Calu3 (cell line): ENCODE results near the gene CPT1C. TPM values are rescaled to one million over a fixed set of nuclear protein-coding genes. Genes with fewer than 3 reads are reported as not detected.

Experiments used
- BruUV-seq: library from RNA; stranded (reverse); fragments of 400-500 nt; replicated peaks from 2 replicates; lab custom pipeline; 2021; lab: Mats Ljungman, UMichigan
- CTCF ChIA-PET: fragments of 300-600 bp; sonication (Branson Sonifier 250); formaldehyde crosslinking; loops from one replicate; lab custom pipeline; 2022; ENCODE audit warnings: antibody characterized with exemption; lab: Charles Lee
- DNase-seq: peaks from one replicate; pipeline ENCODE4 v3.0.0; 2022
- H3K27ac Mint-ChIP-seq: one replicate; pipeline ENCODE4 v1.8.0; 2022; ENCODE audit warnings: mixed read lengths; ENCODE audit not compliant: unreplicated experiment
- H3K27me3 Mint-ChIP-seq: one replicate; pipeline ENCODE4 v1.8.0; 2022; ENCODE audit warnings: mixed read lengths; ENCODE audit not compliant: unreplicated experiment
- H3K36me3 Mint-ChIP-seq: one replicate; pipeline ENCODE4 v1.8.0; 2022; ENCODE audit warnings: mild to moderate bottlenecking, moderate library complexity, mixed read lengths; ENCODE audit not compliant: insufficient read depth, unreplicated experiment
- H3K4me1 Mint-ChIP-seq: one replicate; pipeline ENCODE4 v1.8.0; 2022; ENCODE audit warnings: mild to moderate bottlenecking, low read depth, mixed read lengths; ENCODE audit not compliant: unreplicated experiment
- H3K4me3 Mint-ChIP-seq: one replicate; pipeline ENCODE4 v1.8.0; 2022; ENCODE audit warnings: mild to moderate bottlenecking, low read depth, moderate library complexity, mixed read lengths; ENCODE audit not compliant: unreplicated experiment
- H3K9me3 Mint-ChIP-seq: one replicate; pipeline ENCODE4 v1.8.0; 2022; ENCODE audit warnings: low read depth, mixed read lengths; ENCODE audit not compliant: unreplicated experiment
- CTCF ChIP-seq: fragments of 200-600 bp; IDR thresholded peaks from one replicate; pipeline ENCODE4 v1.8.0; 2022; ENCODE audit warnings: antibody characterized with exemption; ENCODE audit not compliant: unreplicated experiment
- intact Hi-C: fragments of 100-400 bp; cut with micrococcal nuclease; formaldehyde crosslinking; loops from one replicate; pipeline ENCODE4 v1.10.0; 2022; ENCODE audit not compliant: unreplicated experiment
- total RNA-seq: library from RNA; stranded (reverse); gene quantifications from 2 replicates; pipeline ENCODE4 v1.2.3, GENCODE V29; 2022

CPT1C gene
- total RNA-seq, 1 experiment from 2014 or later, result 0.57 TPM

DNA sequence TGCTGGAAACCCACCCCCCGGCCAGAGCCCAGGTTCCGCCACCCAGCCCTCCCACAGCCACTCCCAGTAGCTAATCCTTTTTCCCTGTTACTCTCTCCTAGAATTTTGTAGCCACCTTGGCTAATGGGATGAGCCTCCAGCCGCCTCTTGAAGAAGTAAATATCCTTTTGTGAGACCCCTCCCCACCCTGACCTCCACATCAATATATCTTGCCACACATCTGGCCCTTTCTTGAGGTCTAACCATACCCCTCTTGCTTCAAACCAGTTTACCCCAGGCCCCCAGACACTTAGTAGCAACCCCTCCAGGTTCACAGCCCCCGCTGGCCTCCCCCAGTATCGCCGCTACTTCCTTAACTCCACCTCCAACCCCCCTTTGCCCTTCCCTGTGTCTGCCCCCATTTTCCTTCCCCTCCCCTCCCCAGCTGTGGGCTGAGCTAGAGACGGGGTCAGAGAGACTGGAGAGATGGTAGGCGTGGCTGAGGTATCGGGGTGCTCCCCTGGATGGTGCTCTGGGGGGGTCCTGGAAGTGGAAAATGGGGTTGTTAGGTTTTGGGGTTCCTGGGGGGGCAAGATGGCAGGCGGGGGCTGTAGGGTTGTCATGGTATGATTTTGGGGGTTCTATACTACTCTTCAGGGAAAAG is 11.0 kb upstream of the CPT1C start:
- Mint-ChIP-seq H3K36me3 (peaks cover 89% of the 10 kb centered on the region), H3K4me3 (peak overlapping the region; percentile 89), H3K27ac (peak overlapping the region; percentile 42), H3K9me3 (no peaks in the 10 kb centered on the region), H3K27me3 (no peaks in the 10 kb centered on the region), H3K4me1 (peaks cover 19% of the 10 kb centered on the region)
- no peak for TF ChIP-seq CTCF
- DNase-seq, result no peak
- CTCF ChIA-PET, result interaction anchor here (0.6 to 0.9 kb wide), 2 partner anchors 87 to 102 kb away, joined by 3 read pairs; no protein-coding TSS in a partner anchor
- BruUV-seq, result no TSS peak
- intact Hi-C loops, result loop anchor here (5.0 kb wide), 1 partner anchor 108 kb away; no protein-coding TSS in a partner anchor

DNA sequence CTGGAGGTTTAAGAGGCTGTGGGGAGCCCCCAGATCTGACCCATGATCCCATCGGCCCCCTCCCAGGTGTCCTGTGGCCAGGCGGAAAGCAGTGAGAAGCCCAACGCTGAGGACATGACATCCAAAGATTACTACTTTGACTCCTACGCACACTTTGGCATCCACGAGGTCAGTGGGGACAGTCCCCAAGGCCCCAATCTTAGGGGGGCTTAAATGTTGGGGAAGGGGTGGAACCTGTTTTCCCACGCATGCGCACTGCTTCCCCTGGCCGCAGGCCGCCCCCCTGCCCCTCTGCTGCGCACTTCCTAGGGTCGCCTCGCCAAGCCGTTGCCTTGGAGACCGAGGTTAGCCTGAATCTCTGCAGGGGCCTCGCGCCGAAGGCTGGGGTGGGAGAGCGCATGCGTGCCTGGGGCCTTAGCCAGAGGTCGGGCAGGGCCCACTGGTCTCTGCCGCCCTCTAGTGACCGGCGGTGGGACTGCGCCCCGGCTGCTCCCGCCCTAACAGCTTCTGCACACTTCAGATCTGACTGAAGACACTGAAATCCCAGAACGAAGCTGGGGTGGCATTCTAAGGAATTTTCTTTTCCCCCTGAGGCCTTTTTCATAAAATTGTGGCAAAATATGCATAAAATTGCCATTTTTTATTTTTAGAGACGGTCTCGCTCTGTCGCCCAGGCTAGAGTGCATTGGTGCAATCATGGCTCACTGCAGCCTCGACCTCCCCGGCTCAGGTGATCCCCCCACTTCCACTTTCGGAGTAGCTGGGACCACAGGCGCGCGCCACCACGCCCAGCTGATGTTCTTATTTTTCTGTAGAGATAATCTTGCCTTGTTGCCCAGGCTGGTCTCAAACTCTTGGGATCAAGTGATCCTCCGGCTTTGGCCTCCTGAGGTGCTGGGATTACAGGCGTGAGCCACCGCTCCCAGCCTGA is 10.2 kb upstream of the CPT1C start:
- Mint-ChIP-seq H3K36me3 (peaks cover 92% of the 10 kb centered on the region), H3K4me1 (peaks cover 19% of the 10 kb centered on the region), H3K27me3 (no peaks in the 10 kb centered on the region), H3K27ac (peak overlapping the region; percentile 42), H3K9me3 (no peaks in the 10 kb centered on the region), H3K4me3 (peak overlapping the region; percentile 89)
- CTCF ChIA-PET, result interaction anchor here (0.5 to 1.0 kb wide), 6 partner anchors 17 to 230 kb away, joined by 3 to 5 read pairs (median 4); partner anchors contain the start of genes NOSIP, RRAS and SCAF1
- peak; percentile 97 for DNase-seq
- BruUV-seq, result no TSS peak
- peak; percentile 96 for TF ChIP-seq CTCF
- intact Hi-C loops, result loop anchor here (5.0 kb wide), 1 partner anchor 108 kb away; no protein-coding TSS in a partner anchor

GRCh38 chr19:49681830-49682229 is 9.1 kb upstream of the CPT1C start:
- H3K27me3 Mint-ChIP-seq, result no peaks in the 10 kb centered on the region
- H3K4me3 Mint-ChIP-seq, result no peak overlapping the region
- no peak for TF ChIP-seq CTCF
- DNase-seq, result no peak
- intact Hi-C loops, result loop anchor here (5.0 kb wide), 1 partner anchor 110 kb away; no protein-coding TSS in a partner anchor
- CTCF ChIA-PET, result no interaction called here
- H3K27ac Mint-ChIP-seq, result no peak overlapping the region
- H3K36me3 Mint-ChIP-seq, result peaks cover 89% of the 10 kb centered on the region
- BruUV-seq, result no TSS peak
- peaks cover 19% of the 10 kb centered on the region for H3K4me1 Mint-ChIP-seq
- H3K9me3 Mint-ChIP-seq, result no peaks in the 10 kb centered on the region

DNA sequence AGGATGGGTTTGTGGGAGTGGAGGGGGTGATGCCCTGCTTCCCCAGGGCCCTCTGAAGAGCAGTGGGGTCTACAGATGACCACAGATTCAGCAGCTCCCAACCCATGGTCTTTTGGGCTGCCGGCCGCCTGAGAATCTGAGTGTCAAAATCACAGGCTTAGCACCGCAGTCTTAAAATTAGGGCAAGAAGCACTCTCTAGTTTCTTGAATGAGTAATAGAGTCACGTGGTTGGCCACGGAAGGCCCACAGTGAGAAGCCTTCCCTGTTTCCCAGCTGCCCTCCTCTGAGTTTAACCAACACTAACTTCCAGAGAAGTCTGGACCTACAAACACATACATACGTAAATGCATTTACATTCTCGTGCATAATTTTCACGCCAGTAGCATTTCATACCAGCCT is 8.6 kb upstream of the CPT1C start:
- DNase-seq, result no peak
- H3K4me1 Mint-ChIP-seq, result peaks cover 19% of the 10 kb centered on the region
- intact Hi-C loops, result loop anchor here (5.0 kb wide), 1 partner anchor 110 kb away; no protein-coding TSS in a partner anchor

More for the DNA sequence above, 8.6 kb upstream of the CPT1C start:
- Mint-ChIP-seq H3K36me3 (peaks cover 89% of the 10 kb centered on the region), H3K27ac (no peak overlapping the region), H3K27me3 (no peaks in the 10 kb centered on the region), H3K4me3 (no peak overlapping the region), H3K9me3 (no peaks in the 10 kb centered on the region)
- CTCF ChIA-PET, result no interaction called here
- BruUV-seq, result no TSS peak
- TF ChIP-seq CTCF, result no peak
